Putamen (tissue), 1 donor: ENCODE data around the gene SNPH.

Source experiments
- DNase-seq: peaks from one replicate; pipeline ENCODE4 v3.0.0-alpha.2; 2016; ENCODE audit warnings: low spot score

Gene SNPH

GRCh38 chr20:1325173-1326030 lies 59.3 kb downstream of the SNPH start:
- DNase-seq = peak; percentile 96

- no peak for DNase-seq
Observed at GRCh38 chr20:1326031-1326930, 60.2 kb downstream of the SNPH start.

DNA sequence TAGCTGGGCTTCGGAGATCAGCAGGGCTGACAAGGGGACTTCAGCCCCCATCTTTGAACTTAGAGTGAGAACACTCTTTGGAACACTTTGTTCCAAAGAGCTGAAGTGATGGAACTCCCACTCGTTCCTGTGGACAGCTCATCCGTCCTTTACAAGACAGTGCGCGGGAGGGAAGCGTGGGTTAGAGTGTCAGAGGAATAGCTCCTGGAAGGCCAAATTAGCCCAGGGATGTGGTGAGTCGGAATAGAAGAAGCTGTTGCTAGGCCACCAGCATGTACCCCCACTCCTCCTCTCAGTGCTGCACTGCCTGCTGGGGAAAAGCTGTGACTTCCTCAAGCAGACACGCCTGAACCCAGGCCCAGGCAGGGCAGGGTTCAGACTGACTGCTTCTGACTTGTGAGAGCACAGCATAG lies 61.2 kb downstream of the SNPH start:
- peak; percentile 65 for DNase-seq

DNA sequence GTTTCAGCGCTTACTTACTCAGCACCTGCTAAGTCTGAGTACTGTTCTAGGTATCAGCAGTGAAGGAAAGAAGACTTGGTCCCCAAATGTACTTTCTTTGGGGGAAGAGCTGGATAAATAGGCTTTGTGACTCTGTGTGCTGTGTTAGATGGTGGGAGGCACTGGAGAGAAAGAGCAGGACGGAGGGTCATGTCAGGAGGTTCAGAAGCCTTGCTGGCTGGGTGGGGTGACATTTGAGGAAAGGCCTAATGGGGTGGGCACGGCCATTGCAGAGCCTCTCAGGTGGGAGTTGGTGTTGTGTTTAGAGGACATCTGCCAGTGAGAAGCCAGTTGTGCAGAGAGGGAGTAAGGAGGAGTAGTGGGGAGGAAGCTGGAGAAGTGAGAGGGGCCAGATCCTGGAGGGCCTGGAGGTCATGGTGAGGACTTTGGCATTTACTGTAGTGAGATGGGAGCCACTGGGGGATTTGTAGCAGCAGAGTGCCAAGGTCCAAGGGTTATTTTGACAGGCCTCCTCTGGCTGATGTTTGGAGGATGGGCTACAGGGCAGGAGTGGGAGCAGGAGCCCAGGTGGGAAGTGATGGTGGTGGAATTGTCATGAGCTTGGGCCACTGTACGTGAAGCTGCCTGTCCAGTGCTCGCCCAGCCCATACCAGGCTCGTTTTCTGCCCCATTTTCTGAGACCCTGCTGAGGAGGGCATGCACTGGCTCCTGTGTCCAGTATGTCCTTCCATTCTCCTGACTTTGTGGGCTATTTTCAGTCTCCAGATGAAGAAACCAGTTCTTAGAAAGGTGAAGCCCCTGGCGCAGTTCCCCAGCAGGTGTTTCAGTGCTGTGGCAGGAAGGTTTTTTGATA lies 62.0 kb downstream of the SNPH start:
- no peak for DNase-seq

DNA sequence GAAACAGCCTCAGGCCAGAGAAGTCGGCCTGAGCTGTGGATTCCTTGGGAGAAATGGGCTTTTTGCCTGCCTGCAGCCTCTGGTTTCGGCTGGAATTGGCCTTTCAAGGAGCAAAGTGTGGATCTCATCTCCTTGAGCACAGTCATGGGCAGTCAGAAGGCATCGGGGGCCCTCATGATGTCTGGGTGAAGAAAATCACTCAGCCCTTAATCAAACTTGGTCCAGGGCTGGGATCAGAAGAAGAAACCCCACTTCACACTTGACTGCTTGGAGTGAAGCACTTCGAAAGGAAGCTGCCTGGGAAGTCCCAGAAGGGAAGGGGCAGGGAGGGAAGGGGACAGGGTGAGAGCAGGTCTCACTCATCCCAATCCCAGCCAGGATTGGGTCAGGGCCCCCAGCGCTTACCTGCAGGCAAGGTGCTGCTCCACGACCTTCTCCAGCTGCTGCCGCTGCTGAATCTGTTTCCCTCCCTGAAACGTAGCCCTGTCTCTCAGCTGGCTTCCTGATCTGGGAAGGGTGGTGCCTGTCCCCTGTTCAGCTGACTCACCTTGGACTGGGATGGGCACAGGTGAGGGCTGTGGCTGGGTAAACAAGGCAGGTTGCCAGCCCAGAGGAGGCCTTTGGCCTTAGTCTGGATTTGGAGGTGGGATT lies 62.7 kb downstream of the SNPH start, which contains the start of gene SDCBP2:
Gene SDCBP2 (minus strand): TSS at position 460 of the 651 bp plus-strand sequence. CDS start 8,723 bp downstream, outside the sequence.
- no peak for DNase-seq

GRCh38 chr20:1330075-1330830 lies 64.2 kb downstream of the SNPH start:
- DNase-seq = peak; percentile 30

- DNase-seq = no peak
Observed at GRCh38 chr20:1331101-1331500, 65.0 kb downstream of the SNPH start.

- DNase-seq = no peak
Observed at GRCh38 chr20:1331801-1332453, 65.8 kb downstream of the SNPH start.

DNA sequence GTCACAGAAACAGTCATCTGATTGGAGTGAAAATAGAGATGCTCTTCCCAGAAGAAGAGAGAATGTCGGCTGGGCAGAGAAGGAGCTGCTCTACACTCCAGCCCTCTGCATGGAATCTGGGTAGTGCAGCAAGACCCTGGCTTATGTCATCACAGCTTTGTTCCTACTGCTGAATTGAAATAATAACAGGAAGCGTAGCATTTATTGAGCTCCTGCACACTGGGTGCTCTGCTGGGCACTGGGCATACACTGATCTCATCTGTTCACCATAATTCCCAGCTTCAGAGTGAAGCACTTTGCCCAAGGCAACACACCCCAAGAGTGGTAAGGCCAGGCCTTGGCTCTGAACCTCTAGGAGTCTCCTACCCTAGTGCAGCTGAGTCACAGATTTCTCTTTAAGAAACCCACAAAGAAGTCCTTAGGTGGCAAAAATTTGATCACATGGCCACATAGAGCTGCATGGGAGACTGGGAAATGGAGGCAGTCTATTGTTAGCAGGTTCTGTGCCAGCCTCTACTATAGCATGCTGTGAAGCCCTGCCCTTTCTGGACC lies 66.7 kb downstream of the SNPH start:
- DNase-seq = no peak

DNA sequence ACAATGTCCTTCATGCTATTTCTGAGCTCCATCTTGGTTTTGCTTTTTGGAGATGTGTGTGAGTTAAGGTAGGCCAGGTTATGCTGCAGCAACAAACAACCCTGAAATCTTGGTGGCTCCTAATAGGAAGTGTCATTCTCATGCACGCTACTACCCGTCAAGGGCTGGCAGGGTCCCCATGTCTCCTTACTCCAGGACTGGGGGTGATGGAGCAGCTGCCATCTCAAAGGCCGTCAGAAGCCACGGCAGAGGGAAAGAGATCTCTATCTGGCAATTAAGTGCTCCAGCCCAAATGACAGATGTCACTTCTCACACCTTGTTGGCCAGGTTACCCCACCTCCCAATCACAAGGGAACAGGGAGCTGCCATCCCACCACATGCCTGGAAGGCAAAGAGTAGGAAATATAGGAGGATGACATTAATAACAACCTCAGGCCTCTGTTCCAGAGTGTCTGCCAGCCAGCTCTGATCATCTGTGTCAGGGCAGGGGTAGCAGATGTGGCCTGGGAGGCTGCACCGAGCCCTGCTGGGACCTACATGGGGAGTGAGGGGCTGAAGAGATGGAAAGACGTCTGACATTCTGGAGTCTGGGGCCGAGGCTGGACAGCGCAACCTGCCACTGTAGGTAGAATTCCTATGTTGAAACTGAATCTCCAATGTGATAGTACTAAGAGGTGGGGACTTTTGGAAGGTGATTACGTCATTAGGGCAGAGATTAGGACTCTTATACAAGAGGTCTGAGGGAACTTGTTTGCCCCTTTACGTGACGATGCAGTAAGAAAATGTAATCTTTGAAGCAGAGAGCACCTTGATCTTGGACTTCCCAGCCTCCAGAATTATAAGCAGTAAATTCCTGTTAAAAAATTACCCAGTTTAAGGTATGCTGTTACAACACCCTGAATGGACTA lies 67.6 kb downstream of the SNPH start:
- DNase-seq = no peak

- DNase-seq = no peak
Observed at GRCh38 chr20:1334370-1334731, 68.3 kb downstream of the SNPH start.

DNA sequence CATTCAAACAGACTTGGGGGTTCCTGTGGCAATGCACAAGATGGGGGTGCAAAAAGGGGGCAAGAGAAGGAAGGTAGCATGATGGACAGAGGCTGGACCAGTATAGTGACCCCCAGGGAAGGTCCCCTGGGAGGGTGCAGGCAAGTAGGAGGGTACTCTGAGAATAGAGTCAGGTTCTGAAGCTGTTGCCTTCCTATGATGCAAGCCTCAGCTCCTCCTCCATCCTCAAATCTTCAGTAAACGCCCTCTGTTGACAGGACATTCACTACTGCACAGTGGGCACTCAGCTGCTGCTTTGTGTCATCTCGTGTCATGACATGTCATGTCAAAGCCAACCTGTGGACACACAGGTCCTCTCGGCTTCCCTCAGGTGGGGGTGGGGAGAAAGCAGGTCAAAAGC lies 68.7 kb downstream of the SNPH start:
- DNase-seq = no peak

DNA sequence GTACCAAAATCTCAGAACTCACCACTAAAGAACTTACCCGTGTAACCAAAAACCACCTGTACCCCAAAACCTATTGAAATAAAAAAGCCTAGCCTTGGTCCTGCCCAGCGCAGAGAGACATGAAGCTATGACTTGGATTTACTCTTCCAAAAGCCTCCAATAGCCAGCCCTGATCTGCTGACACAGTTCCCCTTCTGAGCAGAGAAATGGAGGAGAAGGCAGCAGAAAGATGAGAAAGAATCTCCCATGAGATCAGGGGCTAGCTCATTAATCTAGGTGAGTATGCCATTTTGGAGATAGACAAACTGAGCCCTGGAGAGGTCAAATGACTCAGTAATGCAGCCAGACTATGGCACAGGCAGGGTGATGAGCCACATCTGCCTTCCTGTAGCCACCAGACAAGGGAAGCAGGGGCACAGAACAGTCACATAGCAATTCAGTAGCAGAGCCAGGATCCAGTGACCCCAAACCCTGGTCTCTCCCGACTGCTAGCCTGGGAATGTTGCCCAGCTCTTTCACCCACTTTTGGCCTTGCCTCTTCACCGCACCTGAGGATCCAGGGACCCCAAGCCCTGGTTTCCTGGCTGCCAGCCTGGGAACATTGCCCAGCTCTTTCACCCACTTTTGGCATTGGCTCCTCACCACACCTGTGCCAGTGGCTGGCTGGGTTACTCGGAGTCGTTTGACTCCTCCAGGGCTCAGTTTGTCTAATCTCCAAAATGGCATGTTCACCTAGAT lies 70.0 kb downstream of the SNPH start:
- no peak for DNase-seq

DNA sequence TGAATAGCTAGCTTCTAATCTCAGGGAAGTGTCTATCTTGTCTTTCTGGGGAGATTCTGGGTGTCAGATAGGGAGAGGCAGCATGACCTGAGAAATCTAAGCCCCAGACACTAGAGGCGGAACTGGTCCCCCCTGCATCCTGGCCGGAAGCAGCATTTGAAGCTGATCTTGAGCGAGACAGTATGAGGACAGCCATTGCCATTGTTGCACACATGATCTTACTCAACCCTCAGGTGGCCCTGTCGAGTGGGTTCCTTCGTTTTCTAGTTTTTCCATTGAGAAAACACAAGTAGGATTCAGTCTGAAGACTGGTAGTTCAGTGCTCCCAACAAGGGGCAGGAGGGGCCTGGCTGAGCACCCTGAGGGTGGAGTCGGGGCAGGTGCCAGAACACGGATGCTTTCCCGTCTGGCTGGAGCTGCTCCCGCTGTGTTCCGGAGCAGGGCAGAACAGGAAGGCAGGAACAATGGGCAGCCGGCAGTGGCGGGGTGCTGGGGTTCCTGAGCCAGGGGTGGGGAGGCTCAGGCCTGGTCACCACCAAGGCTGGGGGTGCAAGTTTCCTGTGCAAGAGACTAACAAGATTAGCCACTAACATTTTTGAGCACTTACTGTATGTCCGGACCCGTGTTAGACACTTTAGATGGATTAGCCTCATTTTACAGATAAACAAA lies 70.7 kb downstream of the SNPH start:
- DNase-seq = no peak

DNA sequence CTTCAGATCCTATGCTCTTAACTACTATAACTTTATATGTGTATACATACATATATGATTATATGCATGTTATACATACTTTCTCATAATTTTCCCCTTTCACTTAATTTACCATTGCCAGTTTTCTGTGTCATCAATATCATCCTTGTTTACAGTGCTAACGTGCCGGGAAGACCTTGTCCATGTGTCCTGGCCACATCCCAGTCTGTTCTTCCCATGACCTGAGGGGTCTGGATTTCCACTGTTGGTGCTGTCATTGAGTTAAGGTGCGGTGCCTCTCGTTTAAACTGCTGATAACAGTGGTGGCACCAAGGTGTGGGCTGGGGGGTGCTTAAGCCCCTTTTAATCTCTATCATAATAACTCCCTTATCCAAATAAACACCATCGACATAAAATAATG lies 71.3 kb downstream of the SNPH start:
- no peak for DNase-seq

DNA sequence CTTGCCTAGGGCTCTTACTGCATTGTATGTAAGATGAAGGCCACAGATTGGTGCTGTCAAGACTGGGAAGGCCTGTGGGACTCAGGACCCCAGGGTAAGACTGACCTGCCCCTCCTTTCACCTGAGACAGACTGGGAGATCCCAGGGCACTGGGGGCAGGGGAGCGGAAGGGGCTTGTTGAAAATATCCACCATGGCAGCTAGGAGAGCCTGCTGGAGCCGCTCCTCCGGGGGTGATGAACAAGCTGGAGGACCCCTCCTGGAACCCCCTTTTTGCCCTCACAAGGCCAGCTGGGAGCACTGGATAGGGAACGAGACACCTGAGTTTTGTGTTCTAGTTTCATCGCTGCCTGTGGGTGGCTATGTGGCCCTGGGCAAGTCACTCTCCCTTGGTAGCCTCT lies 72.0 kb downstream of the SNPH start:
- no peak for DNase-seq

GRCh38 chr20:1338801-1339200 lies 72.7 kb downstream of the SNPH start:
- DNase-seq = no peak
